ENCODE data around the gene CDH24.
"Not testable (repeated sequence)": the region's sequence is repeated elsewhere in the genome, so short reads cannot be mapped to it uniquely, and the experiment has no call there.

Gene CDH24

DNA sequence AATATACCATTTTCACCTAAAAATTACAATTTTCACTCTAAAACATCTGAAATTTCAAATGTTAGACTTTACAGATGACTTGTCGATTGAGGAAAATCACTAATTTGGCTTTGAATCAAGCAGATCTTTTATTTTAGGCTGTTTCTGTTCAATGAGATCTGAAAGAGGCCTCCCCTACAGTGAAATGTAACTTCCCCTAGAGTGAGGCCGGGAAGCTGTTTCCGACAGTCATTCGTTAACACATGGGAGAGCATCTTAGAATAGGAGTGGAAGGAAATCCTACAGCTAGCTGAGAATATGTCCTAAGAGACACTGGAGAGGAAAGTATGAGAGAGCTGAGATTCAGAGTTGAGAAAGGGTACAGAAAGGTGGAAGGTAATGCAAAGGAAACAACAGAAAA is 41.7 kb downstream of the CDH24 start:
- no peak for DNase-seq

GRCh38 chr14:23013749-23014054 is 43.6 kb downstream of the CDH24 start:
- not testable (repeated sequence) for DNase-seq

DNA sequence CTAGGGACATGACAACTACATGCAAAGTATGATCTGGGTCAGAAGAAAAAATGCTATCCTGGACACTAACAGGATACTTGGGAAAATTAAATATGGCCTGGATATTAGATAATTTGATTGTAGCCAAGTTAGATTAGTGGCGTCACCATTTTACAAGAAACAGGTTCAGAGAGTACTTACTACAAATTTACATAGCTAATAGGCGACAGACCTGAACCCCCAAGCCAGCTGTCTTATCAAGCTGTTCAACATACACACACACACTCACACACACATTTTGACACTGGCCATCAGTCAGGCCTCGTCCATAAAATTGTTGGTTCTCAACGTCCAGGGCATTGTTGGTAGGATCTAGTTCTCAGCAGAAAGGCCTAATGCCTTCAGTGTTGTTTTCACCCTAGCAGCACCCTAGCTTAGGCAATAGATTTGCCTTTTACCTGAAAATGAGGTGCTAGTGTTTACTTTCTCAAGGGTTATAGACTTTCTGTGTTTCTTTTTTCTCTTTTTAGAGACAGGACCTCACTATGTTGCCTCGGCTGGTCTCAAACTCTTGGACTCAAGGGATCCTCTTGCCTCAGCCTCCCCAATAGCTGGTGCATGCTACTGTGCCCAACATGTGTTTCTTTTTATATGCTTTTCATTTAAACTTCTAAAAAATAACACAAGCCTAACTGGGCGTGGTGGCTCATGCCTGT is 44.1 kb downstream of the CDH24 start:
- DNase-seq: no peak

DNA sequence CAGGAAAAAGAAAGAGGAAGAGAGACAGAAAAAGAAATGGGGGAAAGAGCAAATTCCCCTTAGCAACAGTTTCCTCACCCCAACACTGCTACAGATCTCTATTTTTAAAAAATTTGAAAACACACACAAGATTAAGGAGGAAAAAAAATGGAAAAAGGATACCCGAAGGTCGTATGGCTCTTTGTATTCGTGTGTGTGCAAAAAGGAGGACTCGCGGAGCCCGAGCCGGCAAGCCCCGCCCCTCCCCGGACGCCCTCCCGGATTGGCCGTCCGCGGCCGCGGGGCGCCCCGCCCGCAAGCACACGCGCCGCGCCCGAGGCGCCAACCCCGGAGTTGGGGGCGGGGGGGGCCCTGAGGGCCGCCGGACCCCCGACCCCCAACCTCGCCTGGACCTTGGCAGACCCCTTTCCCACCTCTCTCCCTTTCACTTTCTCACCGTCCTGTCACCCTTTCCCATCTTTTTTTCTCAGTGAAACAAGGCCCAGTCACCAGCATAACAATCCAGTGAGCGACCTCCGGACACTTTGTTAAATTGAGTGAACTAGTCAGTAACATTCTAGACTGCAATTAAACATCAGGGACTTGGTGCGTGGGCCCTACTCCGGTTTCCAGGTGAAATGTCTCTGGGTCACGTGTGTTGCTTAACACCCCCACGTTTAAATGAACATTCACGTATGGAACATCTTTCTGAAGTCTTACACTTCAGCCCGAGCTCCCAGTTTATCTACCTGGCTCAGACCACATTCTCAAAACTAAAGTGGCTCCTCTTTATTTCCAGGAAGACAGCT is 47.2 kb downstream of the CDH24 start, which contains the start of gene C14orf93:
TSS of gene C14orf93 (minus strand) at position 205 of the 788 bp plus-strand sequence. CDS start 11,120 bp downstream, outside the sequence.
- DNase-seq: peak; percentile 82 to 88 (median 86)

- peak; percentile 53 to 72 (median 65) for DNase-seq
Measured at GRCh38 chr14:23009483-23009938, 47.8 kb downstream of the CDH24 start.

- DNase-seq: peak in 2 of 3 experiments; percentile 33 to 50
Measured at GRCh38 chr14:23008831-23009230, 48.5 kb downstream of the CDH24 start.

- peak; percentile 99 to 100 (median 99) for DNase-seq
Measured at GRCh38 chr14:23006544-23007419, 50.5 kb downstream of the CDH24 start.

GRCh38 chr14:23006188-23006534 is 51.2 kb downstream of the CDH24 start:
- peak in 1 of 3 experiments; percentile 69 for DNase-seq

DNA sequence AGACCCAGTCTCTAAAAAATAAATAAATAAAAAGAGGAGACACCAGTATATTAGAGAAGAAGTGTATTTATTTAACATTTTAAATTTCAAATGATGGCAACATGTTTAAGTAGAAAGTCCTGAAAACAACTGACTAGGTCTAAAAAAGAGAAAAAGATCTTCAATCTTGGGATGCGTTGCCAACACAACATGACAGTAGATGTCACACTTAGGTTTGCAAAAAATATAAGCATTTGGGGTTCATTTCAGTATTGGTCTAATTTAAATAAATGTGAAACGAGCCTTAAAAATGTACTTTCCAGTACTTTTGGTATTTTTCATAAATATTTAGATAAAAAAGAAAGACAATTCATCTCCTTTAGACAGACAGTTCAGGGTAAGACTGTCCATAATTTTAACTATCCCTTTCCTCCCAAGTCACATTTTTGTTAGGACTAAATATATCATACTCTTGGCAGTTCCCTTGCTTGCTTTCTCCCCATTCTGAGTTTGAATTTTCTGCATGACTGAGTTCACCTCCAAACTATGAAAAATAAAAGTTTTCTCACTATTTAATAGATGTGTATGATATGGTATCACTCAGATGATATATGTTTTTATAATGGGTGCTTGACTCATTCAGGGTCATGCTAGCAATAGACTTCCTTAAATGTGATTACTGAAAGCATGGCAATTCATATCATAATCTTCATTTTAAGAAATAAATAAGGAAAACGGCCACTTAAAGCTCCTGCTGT is 51.7 kb downstream of the CDH24 start:
- no peak for DNase-seq

DNA sequence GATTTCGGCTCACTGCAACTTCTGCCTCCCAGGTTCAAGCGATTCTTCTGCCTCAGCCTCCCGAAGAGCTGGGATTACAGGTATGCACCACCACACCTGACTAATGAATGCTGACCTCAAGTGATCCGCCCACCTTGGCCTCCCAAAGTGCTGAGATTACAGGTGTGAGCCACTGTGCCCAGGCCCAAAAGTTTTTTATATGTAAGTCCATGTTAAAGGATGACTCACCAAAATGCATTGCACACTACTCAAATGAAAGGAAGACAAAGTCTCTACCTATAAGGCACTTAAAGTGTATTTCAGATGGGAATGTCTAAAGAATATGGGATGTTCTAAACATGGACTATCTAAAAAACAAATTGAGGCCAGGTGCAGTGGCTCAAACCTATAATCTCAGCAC is 53.0 kb downstream of the CDH24 start:
- DNase-seq: not testable (repeated sequence)

GRCh38 chr14:23002592-23002991 is 54.7 kb downstream of the CDH24 start:
- no peak for DNase-seq

DNA sequence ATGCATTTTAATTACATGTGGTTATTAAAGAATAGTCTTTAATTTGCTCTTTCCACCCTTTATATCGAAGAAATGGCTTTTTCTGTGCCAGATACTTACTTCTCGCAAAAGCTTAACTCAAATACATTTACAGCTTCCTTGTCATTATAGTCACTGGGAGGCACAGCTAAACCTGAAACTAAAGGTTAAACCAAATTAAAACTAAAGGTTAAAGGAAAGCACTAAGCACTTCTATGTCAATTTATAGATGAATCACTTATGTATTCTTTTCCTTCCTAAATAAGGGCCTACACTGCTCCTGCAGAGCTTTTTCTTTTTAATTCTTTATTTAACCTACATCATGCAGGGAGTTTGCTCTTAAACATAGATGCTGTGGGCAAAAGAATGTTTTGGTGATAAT is 56.5 kb downstream of the CDH24 start:
- DNase-seq: no peak

DNA sequence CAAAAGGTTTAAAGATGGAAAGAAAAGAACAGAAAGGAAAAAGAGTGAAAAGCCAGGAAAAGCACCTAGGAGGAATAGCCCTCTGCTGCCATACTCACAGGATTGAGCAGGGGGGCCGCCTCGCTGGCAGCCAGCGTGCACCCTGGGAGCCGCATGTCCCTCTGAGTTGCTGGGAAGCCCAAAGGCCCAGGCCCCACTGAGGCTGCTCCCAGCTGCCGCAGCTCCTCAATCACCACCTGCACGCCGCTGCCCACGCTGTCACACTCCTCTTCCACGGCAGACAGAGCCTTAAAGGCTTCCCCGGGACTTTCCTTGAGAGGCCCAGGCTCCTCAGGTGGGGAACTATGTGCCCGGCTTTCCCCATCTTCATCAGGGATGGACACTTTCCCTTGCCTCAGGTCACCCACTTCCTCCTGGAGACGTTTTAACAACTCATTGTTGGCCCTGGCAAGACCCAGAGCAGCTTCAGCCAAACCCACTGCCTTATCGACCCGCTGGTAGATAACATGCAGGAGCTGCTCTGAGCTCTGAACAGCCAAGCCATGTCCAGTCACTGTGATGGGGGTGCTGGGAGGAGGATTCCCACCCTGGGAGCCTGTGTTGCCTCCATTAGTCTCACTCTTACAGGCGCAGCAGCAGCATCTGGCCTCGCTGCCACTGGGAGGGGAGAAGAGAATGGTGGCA is 58.8 kb downstream of the CDH24 start:
- no peak for DNase-seq

DNA sequence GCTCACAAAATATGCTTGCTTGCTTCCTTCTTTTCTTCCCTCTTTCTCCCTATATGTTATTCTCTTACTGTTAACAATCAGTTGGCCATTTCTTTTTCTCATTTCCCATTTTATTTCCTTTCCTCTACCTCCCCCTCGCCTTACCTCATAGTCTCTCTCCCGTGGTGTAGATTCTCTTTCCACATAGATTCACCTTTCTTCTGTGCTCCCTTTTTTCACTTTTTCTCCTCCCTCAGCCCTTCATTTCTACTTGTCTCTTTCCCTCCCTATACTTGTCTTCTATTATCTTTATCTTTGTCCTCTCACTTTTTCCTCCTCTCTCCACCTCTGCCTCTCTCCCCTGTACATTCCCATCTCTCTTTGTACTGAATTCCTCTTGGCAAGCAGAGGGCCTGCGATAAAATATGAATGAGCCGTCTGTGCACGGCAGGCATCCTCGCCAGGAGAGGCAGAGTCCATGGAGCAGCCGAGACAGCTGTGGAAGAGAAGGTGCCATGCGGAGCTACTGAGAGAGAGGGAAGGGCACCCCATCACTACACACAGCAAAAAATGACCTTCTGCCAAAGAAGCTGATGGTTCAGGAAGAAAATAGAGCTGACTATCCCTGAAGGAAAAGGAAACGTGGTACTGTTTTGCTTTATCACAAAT is 59.5 kb downstream of the CDH24 start:
- no peak for DNase-seq
